Erythroblast (primary cell): ENCODE data around the gene TLN1.

Experiments
- GATA1 ChIP-seq: IDR thresholded peaks from 2 replicates; pipeline ENCODE4 v1.6.1; 2011; ENCODE audit warnings: low read depth, mild to moderate bottlenecking, control low read depth, low read length, moderate library complexity
- POLR2A ChIP-seq: IDR thresholded peaks from 2 replicates; pipeline ENCODE4 v1.6.1; 2011; ENCODE audit warnings: mild to moderate bottlenecking, low read length

GRCh38 chr9:35658137-35658967, 73.6 kb downstream of the TLN1 start, which contains the start of gene CCDC107:
- TF ChIP-seq POLR2A, result peak; percentile 85
- no peak for TF ChIP-seq GATA1
